H1 (cell line): ENCODE measurements around the gene LHPP. TPM values are rescaled to one million over a fixed set of nuclear protein-coding genes. Genes with fewer than 3 reads are reported as not detected.
A peak's percentile ranks its signal among the peaks of the same experiment; 100 is the strongest.

Experiments used
- ASH2L ChIP-seq: fragments of 200-600, 300-600 bp; sonication (generic); IDR thresholded peaks from one replicate; pipeline ENCODE4 v1.7.1; 2017; ENCODE audit warnings: low read length
- EGR1 ChIP-seq: IDR thresholded peaks from 2 replicates; pipeline ENCODE4 v1.6.1; 2011; ENCODE audit warnings: low read depth, low read length, borderline replicate concordance
- GABPA ChIP-seq: IDR thresholded peaks from 2 replicates; pipeline ENCODE4 v1.6.1; 2011; ENCODE audit warnings: mild to moderate bottlenecking, low read length, moderate library complexity, borderline replicate concordance; ENCODE audit not compliant: insufficient read depth
- GTF2F1 ChIP-seq: IDR thresholded peaks from 2 replicates; pipeline ENCODE4 v1.6.1; 2012; ENCODE audit warnings: low read depth, low read length, improper control_type of control experiment, borderline replicate concordance
- HDAC2 ChIP-seq, 2 experiments: fragments of 300-600 bp in 1 of 2; sonication (generic) in 1 of 2; IDR thresholded peaks; 2 replicates each; pipeline ENCODE4 v1.6.1; 2011 to 2012; ENCODE audit warnings: low read depth in 2 of 2, low read length in 2 of 2, mild to moderate bottlenecking in 2 of 2, moderate library complexity in 2 of 2, borderline replicate concordance in 1 of 2, inconsistent platforms in 1 of 2
- SIX5 ChIP-seq: IDR thresholded peaks from 2 replicates; pipeline ENCODE4 v1.6.1; 2011; ENCODE audit warnings: mild to moderate bottlenecking, low read depth, low read length
- SP1 ChIP-seq: IDR thresholded peaks from 2 replicates; pipeline ENCODE4 v1.6.1; 2011; ENCODE audit warnings: low read depth, low read length
- ZNF274 ChIP-seq: IDR thresholded peaks from 2 replicates; pipeline ENCODE4 v1.7.0; 2012; ENCODE audit warnings: low read length, borderline replicate concordance; ENCODE audit errors: extremely low read depth
- polyA plus RNA-seq, 7 experiments: library from polyadenylated mRNA; depleted of rRNA in 3 of 7; stranded (reverse) in 5 of 7; unstranded in 2 of 7; fragments of >200 nt in 5 of 7; fragments of 200-250 nt in 2 of 7; gene quantifications; 1 replicate in 5 of 7; 2 replicates in 1 of 7; 4 replicates in 1 of 7; pipeline versions ENCODE4 v1.2.1 to v1.2.3, GENCODE V29; 2011 to 2013; ENCODE audit warnings: missing spikeins in 2 of 7, mixed read lengths in 2 of 7
- total RNA-seq: library from RNA; stranded (reverse); fragmentation: NEBNext Ultra II Directional; extraction: Animal tissue kit (Norgen Biotek cat#: 25700); gene quantifications from 2 replicates; pipeline ENCODE4 v1.2.1, GENCODE V29; 2021

The LHPP gene
- total and polyA plus RNA-seq, 2 of the 8 experiments (the other 6 are each of a cell fraction or from before 2014, with no cell fraction given) = 26.0 to 45.0 TPM

DNA sequence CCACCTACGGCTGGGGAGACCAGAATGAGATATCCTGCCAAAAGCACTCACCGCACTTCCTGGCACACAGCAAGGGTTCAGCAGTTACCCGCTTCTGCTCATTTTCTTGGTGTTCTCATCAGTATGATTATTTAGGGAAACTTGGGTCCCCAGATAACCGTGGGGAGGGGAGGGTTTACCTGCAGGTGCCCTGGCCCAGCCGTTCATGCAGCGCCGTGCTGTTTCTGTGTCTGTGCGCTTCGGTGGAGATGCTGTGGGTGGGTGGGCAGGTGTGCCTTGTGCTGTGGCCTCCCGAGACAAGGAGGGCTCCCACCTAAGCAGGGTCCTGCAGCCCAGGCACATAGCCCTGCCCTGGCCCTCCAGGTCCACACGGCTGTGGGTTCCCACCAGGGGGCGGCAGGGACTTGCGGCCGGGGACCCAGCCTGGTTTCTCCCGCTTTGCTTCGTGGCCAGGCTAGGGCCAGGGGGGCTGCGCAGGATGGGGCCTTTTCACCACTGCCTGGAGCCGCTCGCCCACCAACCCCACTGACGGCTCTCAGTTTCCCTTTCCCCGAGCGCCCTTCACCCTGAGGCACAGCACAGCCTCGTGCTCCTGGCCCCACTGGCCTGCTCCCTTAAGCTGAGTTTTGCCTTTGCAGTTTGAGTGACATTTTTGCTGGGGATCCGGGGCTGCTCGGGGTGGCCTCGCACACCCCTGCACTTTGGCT lies 78.5 kb downstream of the LHPP start (continued):
- TF ChIP-seq ZNF274 (no peak), SIX5 (no peak), SP1 (no peak), ASH2L (no peak), GTF2F1 (no peak), GABPA (peak; percentile 69; the same call in 1 of the 2 replicates), HDAC2 (IDR thresholded peaks at IDR 0.05; ENCODE audit: borderline replicate concordance in 1 of 2, low read depth in 2 of 2, low read length in 2 of 2) (no peak), EGR1 (no peak)
